ENCODE data around the gene FLT1.

The FLT1 gene

GRCh38 chr13:28438598-28439334 lies 56.2 kb downstream of the FLT1 start:
- no peaks in the 10 kb centered on the region for H3K4me1 ChIP-seq (ENCODE audit: control insufficient read depth, low read length)
- H3K27me3 ChIP-seq (ENCODE audit: control insufficient read depth, low read length), result peaks cover 14% of the 10 kb centered on the region
- H3K9me2 ChIP-seq (replicated peaks; ENCODE audit: control insufficient read depth, low read length), result no peaks in the 10 kb centered on the region
- no peak overlapping the region for H3K4me3 ChIP-seq (ENCODE audit: low read length)
- no peak overlapping the region for H3K27ac ChIP-seq (ENCODE audit: low read depth, low read length)
- H3K79me2 ChIP-seq (ENCODE audit: control insufficient read depth, low read length), result no peaks in the 10 kb centered on the region
- H3K36me3 ChIP-seq (ENCODE audit: control insufficient read depth, low read length), result no peaks in the 10 kb centered on the region
- no peak overlapping the region for H3K4me2 ChIP-seq (ENCODE audit: low read length)
- H3F3A ChIP-seq (ENCODE audit: control insufficient read depth, insufficient read depth), result no peaks in the 10 kb centered on the region
- H4K20me1 ChIP-seq (ENCODE audit: control insufficient read depth, insufficient read depth, low read depth, low read length), result no peaks in the 10 kb centered on the region
- TF ChIP-seq EZH2phosphoT487 (IDR thresholded peaks at IDR 0.05; ENCODE audit: borderline replicate concordance, low read length), result no peak
- TF ChIP-seq CTCF (IDR thresholded peaks at IDR 0.05; ENCODE audit: low read depth, low read length, poor library complexity, severe bottlenecking), result no peak
- H3K9me3 ChIP-seq (ENCODE audit: control insufficient read depth, insufficient read depth, low read length), result no peaks in the 10 kb centered on the region

GRCh38 chr13:28438067-28438466 lies 56.9 kb downstream of the FLT1 start:
- no peak overlapping the region for H3K4me2 ChIP-seq (ENCODE audit: low read length)
- no peak overlapping the region for H3K4me3 ChIP-seq (ENCODE audit: low read length)
- H3K79me2 ChIP-seq (ENCODE audit: control insufficient read depth, low read length), result no peaks in the 10 kb centered on the region
- no peaks in the 10 kb centered on the region for H3F3A ChIP-seq (ENCODE audit: control insufficient read depth, insufficient read depth)
- H3K9me2 ChIP-seq (replicated peaks; ENCODE audit: control insufficient read depth, low read length), result no peaks in the 10 kb centered on the region
- peaks cover 13% of the 10 kb centered on the region for H3K27me3 ChIP-seq (ENCODE audit: control insufficient read depth, low read length)
- no peak overlapping the region for H3K27ac ChIP-seq (ENCODE audit: low read depth, low read length)
- H3K36me3 ChIP-seq (ENCODE audit: control insufficient read depth, low read length), result no peaks in the 10 kb centered on the region
- H3K4me1 ChIP-seq (ENCODE audit: control insufficient read depth, low read length), result no peaks in the 10 kb centered on the region
- no peaks in the 10 kb centered on the region for H4K20me1 ChIP-seq (ENCODE audit: control insufficient read depth, insufficient read depth, low read depth, low read length)
- no peaks in the 10 kb centered on the region for H3K9me3 ChIP-seq (ENCODE audit: control insufficient read depth, insufficient read depth, low read length)
- TF ChIP-seq EZH2phosphoT487 (IDR thresholded peaks at IDR 0.05; ENCODE audit: borderline replicate concordance, low read length) (no peak), CTCF (IDR thresholded peaks at IDR 0.05; ENCODE audit: low read depth, low read length, poor library complexity, severe bottlenecking) (no peak)

GRCh38 chr13:28435917-28436316 lies 59.0 kb downstream of the FLT1 start:
- no peaks in the 10 kb centered on the region for H3K4me1 ChIP-seq (ENCODE audit: control insufficient read depth, low read length)
- H3K4me2 ChIP-seq (ENCODE audit: low read length), result no peak overlapping the region
- no peaks in the 10 kb centered on the region for H3K9me3 ChIP-seq (ENCODE audit: control insufficient read depth, insufficient read depth, low read length)
- no peak for TF ChIP-seq EZH2phosphoT487 (IDR thresholded peaks at IDR 0.05; ENCODE audit: borderline replicate concordance, low read length)
- TF ChIP-seq CTCF (IDR thresholded peaks at IDR 0.05; ENCODE audit: low read depth, low read length, poor library complexity, severe bottlenecking), result no peak
- H3K27me3 ChIP-seq (ENCODE audit: control insufficient read depth, low read length), result peaks cover 10% of the 10 kb centered on the region
- no peaks in the 10 kb centered on the region for H3F3A ChIP-seq (ENCODE audit: control insufficient read depth, insufficient read depth)
- H3K79me2 ChIP-seq (ENCODE audit: control insufficient read depth, low read length), result no peaks in the 10 kb centered on the region
- H3K4me3 ChIP-seq (ENCODE audit: low read length), result no peak overlapping the region
- no peaks in the 10 kb centered on the region for H3K9me2 ChIP-seq (replicated peaks; ENCODE audit: control insufficient read depth, low read length)
- H4K20me1 ChIP-seq (ENCODE audit: control insufficient read depth, insufficient read depth, low read depth, low read length), result no peaks in the 10 kb centered on the region
- no peak overlapping the region for H3K27ac ChIP-seq (ENCODE audit: low read depth, low read length)
- H3K36me3 ChIP-seq (ENCODE audit: control insufficient read depth, low read length), result no peaks in the 10 kb centered on the region

Measured in DOHH2 (cell line).